Measurements from ENCODE around the gene DHX35.
"Not testable (repeated sequence)": the region's sequence is repeated elsewhere in the genome, so short reads cannot be mapped to it uniquely, and the experiment has no call there.

GRCh38 chr20:38960187-38960687 lies 1.9 kb upstream of the DHX35 start:
- not testable (repeated sequence) for TF ChIP-seq ESRRG (CRISPR knock-in tag; IDR thresholded peaks at IDR 0.05); ARNTL (CRISPR knock-in tag; IDR thresholded peaks at IDR 0.05; ENCODE audit: borderline replicate concordance, low read depth); ZC3H10 (CRISPR knock-in tag; IDR thresholded peaks at IDR 0.05); ZNF70 (CRISPR knock-in tag; IDR thresholded peaks at IDR 0.05); ZFP3 (CRISPR knock-in tag; IDR thresholded peaks at IDR 0.05); OSR1 (CRISPR knock-in tag; IDR thresholded peaks at IDR 0.05); ISL1 (CRISPR knock-in tag; IDR thresholded peaks at IDR 0.05); TSHZ2 (CRISPR knock-in tag; IDR thresholded peaks at IDR 0.05); PATZ1 (CRISPR knock-in tag; IDR thresholded peaks at IDR 0.05; ENCODE audit: borderline replicate concordance); ZFP30 (CRISPR knock-in tag; IDR thresholded peaks at IDR 0.05); CREB5 (CRISPR knock-in tag; IDR thresholded peaks at IDR 0.05; ENCODE audit: low read depth)
